ENCODE data around the gene ACTRT2. TPM values are rescaled to one million over a fixed set of nuclear protein-coding genes. Genes with fewer than 3 reads are reported as not detected.

The ACTRT2 gene
- polyA plus RNA-seq, 1 of the 3 experiments (the other 2 are of a cell fraction): not detected

DNA sequence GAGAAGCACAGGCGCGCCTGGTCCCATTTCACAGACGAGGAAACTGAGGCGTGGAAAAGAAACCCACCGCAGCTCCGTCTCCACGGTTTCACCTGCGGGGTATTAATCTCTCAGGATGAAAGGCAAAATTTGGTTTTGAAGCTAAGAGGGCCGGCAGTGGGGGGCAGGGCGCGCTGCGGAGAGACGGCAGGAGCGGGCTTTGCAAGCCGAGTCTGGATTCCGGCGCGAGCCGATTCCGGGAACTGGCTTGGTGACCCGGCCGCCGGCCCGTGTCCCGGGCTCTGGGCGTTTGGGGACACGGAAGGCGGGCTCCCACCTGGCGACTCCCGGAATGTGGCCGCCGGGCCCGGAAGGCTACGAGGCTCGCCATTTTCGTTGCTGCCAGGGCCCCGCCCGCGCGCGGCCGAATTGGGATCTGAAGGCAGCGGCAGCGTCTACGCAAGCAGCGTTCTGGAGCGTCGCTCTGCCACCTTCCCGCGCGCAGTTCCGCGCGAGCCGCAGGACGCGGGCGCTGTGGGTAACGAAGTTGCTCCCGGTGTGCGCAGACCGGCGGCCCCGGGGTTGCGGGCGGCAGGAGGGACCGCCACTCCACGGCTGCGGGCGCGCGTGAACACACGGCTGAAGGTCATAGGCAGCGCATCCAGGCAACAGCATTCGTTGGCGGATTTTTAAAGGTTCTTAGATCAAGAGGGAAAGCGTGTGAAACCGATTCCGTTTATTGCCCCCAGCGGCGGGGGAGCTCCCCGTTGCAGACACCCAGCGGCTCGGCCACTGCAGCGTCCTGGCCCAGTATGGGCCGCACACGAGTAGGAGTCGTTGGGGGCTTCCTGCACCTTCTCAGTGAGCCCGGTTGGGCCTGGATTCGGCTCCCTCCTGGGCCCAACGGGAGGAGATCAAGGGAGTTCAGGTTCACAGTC is 42.4 kb downstream of the ACTRT2 start:
- no peak for DNase-seq
- TF ChIP-seq RFX5 (IDR thresholded peaks at IDR 0.05; ENCODE audit: low read length) (no peak), EZH2phosphoT487 (IDR thresholded peaks at IDR 0.05; ENCODE audit: borderline replicate concordance, low read depth) (no peak), SIN3A (IDR thresholded peaks at IDR 0.05; ENCODE audit: borderline replicate concordance, low read depth, low read length) (no peak), NRF1 (IDR thresholded peaks at IDR 0.05; ENCODE audit: low read depth, low read length) (no peak), POLR2AphosphoS5 (IDR thresholded peaks at IDR 0.05; ENCODE audit: low read depth, low read length) (no peak), NFIC (IDR thresholded peaks at IDR 0.05; ENCODE audit: borderline replicate concordance) (no peak), GABPA (IDR thresholded peaks at IDR 0.05; ENCODE audit: low read depth) (no peak), TEAD4 (IDR thresholded peaks at IDR 0.05; ENCODE audit: borderline replicate concordance, insufficient read depth) (no peak), MXI1 (IDR thresholded peaks at IDR 0.05; ENCODE audit: low read depth, low read length) (no peak), FOXM1 (IDR thresholded peaks at IDR 0.05; ENCODE audit: low read depth) (no peak), YY1 (IDR thresholded peaks at IDR 0.05; ENCODE audit: low read depth) (no peak), SMC3 (IDR thresholded peaks at IDR 0.05; ENCODE audit: low read depth, low read length) (no peak)
- TF ChIP-seq, protein P1, sequence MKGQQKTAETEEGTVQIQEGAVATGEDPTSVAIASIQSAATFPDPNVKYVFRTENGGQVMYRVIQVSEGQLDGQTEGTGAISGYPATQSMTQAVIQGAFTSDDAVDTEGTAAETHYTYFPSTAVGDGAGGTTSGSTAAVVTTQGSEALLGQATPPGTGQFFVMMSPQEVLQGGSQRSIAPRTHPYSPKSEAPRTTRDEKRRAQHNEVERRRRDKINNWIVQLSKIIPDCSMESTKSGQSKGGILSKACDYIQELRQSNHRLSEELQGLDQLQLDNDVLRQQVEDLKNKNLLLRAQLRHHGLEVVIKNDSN (IDR thresholded peaks at IDR 0.05; ENCODE audit: borderline replicate concordance, low read depth): no peak
- TF ChIP-seq, protein P2, sequence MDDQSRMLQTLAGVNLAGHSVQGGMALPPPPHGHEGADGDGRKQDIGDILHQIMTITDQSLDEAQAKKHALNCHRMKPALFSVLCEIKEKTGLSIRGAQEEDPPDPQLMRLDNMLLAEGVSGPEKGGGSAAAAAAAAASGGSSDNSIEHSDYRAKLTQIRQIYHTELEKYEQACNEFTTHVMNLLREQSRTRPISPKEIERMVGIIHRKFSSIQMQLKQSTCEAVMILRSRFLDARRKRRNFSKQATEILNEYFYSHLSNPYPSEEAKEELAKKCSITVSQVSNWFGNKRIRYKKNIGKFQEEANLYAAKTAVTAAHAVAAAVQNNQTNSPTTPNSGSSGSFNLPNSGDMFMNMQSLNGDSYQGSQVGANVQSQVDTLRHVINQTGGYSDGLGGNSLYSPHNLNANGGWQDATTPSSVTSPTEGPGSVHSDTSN (IDR thresholded peaks at IDR 0.05): no peak
- TF ChIP-seq, protein P3, sequence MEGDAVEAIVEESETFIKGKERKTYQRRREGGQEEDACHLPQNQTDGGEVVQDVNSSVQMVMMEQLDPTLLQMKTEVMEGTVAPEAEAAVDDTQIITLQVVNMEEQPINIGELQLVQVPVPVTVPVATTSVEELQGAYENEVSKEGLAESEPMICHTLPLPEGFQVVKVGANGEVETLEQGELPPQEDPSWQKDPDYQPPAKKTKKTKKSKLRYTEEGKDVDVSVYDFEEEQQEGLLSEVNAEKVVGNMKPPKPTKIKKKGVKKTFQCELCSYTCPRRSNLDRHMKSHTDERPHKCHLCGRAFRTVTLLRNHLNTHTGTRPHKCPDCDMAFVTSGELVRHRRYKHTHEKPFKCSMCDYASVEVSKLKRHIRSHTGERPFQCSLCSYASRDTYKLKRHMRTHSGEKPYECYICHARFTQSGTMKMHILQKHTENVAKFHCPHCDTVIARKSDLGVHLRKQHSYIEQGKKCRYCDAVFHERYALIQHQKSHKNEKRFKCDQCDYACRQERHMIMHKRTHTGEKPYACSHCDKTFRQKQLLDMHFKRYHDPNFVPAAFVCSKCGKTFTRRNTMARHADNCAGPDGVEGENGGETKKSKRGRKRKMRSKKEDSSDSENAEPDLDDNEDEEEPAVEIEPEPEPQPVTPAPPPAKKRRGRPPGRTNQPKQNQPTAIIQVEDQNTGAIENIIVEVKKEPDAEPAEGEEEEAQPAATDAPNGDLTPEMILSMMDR (IDR thresholded peaks at IDR 0.05): no peak
- TF ChIP-seq, protein P4, sequence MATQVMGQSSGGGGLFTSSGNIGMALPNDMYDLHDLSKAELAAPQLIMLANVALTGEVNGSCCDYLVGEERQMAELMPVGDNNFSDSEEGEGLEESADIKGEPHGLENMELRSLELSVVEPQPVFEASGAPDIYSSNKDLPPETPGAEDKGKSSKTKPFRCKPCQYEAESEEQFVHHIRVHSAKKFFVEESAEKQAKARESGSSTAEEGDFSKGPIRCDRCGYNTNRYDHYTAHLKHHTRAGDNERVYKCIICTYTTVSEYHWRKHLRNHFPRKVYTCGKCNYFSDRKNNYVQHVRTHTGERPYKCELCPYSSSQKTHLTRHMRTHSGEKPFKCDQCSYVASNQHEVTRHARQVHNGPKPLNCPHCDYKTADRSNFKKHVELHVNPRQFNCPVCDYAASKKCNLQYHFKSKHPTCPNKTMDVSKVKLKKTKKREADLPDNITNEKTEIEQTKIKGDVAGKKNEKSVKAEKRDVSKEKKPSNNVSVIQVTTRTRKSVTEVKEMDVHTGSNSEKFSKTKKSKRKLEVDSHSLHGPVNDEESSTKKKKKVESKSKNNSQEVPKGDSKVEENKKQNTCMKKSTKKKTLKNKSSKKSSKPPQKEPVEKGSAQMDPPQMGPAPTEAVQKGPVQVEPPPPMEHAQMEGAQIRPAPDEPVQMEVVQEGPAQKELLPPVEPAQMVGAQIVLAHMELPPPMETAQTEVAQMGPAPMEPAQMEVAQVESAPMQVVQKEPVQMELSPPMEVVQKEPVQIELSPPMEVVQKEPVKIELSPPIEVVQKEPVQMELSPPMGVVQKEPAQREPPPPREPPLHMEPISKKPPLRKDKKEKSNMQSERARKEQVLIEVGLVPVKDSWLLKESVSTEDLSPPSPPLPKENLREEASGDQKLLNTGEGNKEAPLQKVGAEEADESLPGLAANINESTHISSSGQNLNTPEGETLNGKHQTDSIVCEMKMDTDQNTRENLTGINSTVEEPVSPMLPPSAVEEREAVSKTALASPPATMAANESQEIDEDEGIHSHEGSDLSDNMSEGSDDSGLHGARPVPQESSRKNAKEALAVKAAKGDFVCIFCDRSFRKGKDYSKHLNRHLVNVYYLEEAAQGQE (IDR thresholded peaks at IDR 0.05; ENCODE audit: low read depth, low read length): no peak
- TF ChIP-seq, protein P5, sequence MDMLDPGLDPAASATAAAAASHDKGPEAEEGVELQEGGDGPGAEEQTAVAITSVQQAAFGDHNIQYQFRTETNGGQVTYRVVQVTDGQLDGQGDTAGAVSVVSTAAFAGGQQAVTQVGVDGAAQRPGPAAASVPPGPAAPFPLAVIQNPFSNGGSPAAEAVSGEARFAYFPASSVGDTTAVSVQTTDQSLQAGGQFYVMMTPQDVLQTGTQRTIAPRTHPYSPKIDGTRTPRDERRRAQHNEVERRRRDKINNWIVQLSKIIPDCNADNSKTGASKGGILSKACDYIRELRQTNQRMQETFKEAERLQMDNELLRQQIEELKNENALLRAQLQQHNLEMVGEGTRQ (IDR thresholded peaks at IDR 0.05; ENCODE audit: borderline replicate concordance, low read depth, low read length): no peak
- CTCF ChIA-PET: no interaction called here
- H4K20me1 ChIP-seq (ENCODE audit: insufficient read depth): no peaks in the 10 kb centered on the region
- H3K4me1 ChIP-seq (ENCODE audit: control insufficient read depth in 1 of 2, insufficient read depth in 2 of 2, low read depth in 1 of 2, low read length in 1 of 2): no peaks in the 10 kb centered on the region
- H3K9me2 ChIP-seq: no peaks in the 10 kb centered on the region
- H3F3A ChIP-seq (replicated peaks; ENCODE audit: insufficient read depth): no peaks in the 10 kb centered on the region
- no peak overlapping the region for H3K4me3 ChIP-seq (ENCODE audit: low read depth in 2 of 2, low read length in 1 of 2)
- H3K27ac ChIP-seq (ENCODE audit: low read depth in 2 of 2, low read length in 1 of 2): no peak overlapping the region
- H3K79me2 ChIP-seq (ENCODE audit: insufficient read depth): no peaks in the 10 kb centered on the region
- no peaks in the 10 kb centered on the region for H3K36me3 ChIP-seq (replicated peaks in 1 of 2; ENCODE audit: control insufficient read depth in 1 of 2, insufficient read depth in 2 of 2, low read length in 1 of 2)
- POLR2A ChIA-PET: no interaction called here
- H3K4me2 ChIP-seq: no peak overlapping the region
- peaks cover 45% of the 10 kb centered on the region for H3K27me3 ChIP-seq (ENCODE audit: insufficient read depth)
- no peak overlapping the region for H3K9ac ChIP-seq
- no peak overlapping the region for H2AFZ ChIP-seq (ENCODE audit: low read depth)
- WGBS (ENCODE audit: low lambda C conversion rate): 8% methylated on average over 23 of the region's 91 CpGs
- H3K9me3 ChIP-seq: no peaks in the 10 kb centered on the region

Measured in SK-N-SH (cell line).